AG04450 (cell line): ENCODE data around the gene PFKFB2. TPM values are rescaled to one million over a fixed set of nuclear protein-coding genes. Genes with fewer than 3 reads are reported as not detected.

ENCODE experiments used
- CTCF ChIA-PET: fragments of 300-600, 350-600 bp; formaldehyde crosslinking; extraction: SDS; loops from one replicate; lab custom pipeline; 2022; ENCODE audit warnings: antibody characterized with exemption, inconsistent platforms; lab: Charles Lee
- POLR2A ChIA-PET: fragments of 350-600 bp; formaldehyde crosslinking; extraction: SDS; loops from one replicate; lab custom pipeline; 2021; ENCODE audit warnings: antibody characterized with exemption, inconsistent platforms; lab: Yijun Ruan, JAX
- DNase-seq: peaks from one replicate; pipeline ENCODE4 v3.0.0-alpha.2; 2011; ENCODE audit warnings: low read depth, low spot score
- H3K27ac ChIP-seq: one replicate; pipeline ENCODE4 v1.5.1; 2012; ENCODE audit warnings: low read depth, low read length, control low read depth
- H3K27me3 ChIP-seq: one replicate; pipeline ENCODE4 v1.6.0; 2012; ENCODE audit warnings: low read length; ENCODE audit not compliant: control insufficient read depth, insufficient read depth
- H3K4me3 ChIP-seq: 2 replicates; pipeline ENCODE4 v1.5.1; 2011; ENCODE audit warnings: mild to moderate bottlenecking, low read depth, low read length, control low read depth
- H3K9me3 ChIP-seq: 2 replicates; pipeline ENCODE4 v1.5.1; 2012; ENCODE audit warnings: low read length; ENCODE audit not compliant: control insufficient read depth, insufficient read depth
- CTCF ChIP-seq: IDR thresholded peaks from 2 replicates; pipeline ENCODE4 v1.5.1; 2011; ENCODE audit warnings: low read depth, low read length, control low read depth, inconsistent platforms
- polyA minus RNA-seq: library from RNA; depleted of rRNA, polyadenylated mRNA; stranded (reverse); fragments of >200 nt; gene quantifications from 2 replicates; pipeline ENCODE4 v1.2.3, GENCODE V29; 2011; rRNA and poly(A)+ RNA removed
- polyA plus RNA-seq: library from polyadenylated mRNA; depleted of rRNA; stranded (reverse); fragments of >200 nt; gene quantifications from 2 replicates; pipeline ENCODE4 v1.2.3, GENCODE V29; 2011; rRNA removed

The PFKFB2 gene
- polyA plus RNA-seq: 1.7 TPM in 2 replicates
- 1.6 and 3.0 TPM in 2 replicates for polyA minus RNA-seq

- no peak for TF ChIP-seq CTCF
- Histone ChIP-seq H3K27ac (peak within 1 kb of the TSS; percentile 57), H3K4me3 (peak within 1 kb of the TSS; percentile 73), H3K27me3 (peaks cover 7% of the 10 kb centered on the region), H3K9me3 (peaks cover 8% of the 10 kb centered on the region; the same call in 1 of the 2 replicates)
- ChIA-PET POLR2A (no interaction called here), CTCF (interaction anchor here (0.6 to 1.9 kb wide), 8 partner anchors 13 to 353 kb away, joined by 3 to 9 read pairs (median 4); no protein-coding TSS in a partner anchor)
- DNase-seq: peak; percentile 69
Measured at GRCh38 chr1:207052911-207053769, at the start of gene PFKFB2. PFKFB2 (plus strand) TSS chr1:207053275; CDS start chr1:207054718, 1,443 bp downstream.

- peak; percentile 23 for DNase-seq
- Histone ChIP-seq H3K27ac (no peak overlapping the region), H3K9me3 (no peaks in the 10 kb centered on the region), H3K4me3 (no peak overlapping the region), H3K27me3 (no peaks in the 10 kb centered on the region)
- ChIA-PET POLR2A (no interaction called here), CTCF (interaction anchor here (0.5 to 3.0 kb wide), 20 partner anchors 9 to 399 kb away, joined by 3 to 17 read pairs (median 4); partner anchors contain the start of gene C1orf116)
- TF ChIP-seq CTCF: peak; percentile 80
Measured at GRCh38 chr1:207004931-207005830, 47.9 kb upstream of the PFKFB2 start.

GRCh38 chr1:207006083-207006482, 47.0 kb upstream of the PFKFB2 start:
- Histone ChIP-seq H3K27ac (no peak overlapping the region), H3K4me3 (no peak overlapping the region), H3K27me3 (no peaks in the 10 kb centered on the region), H3K9me3 (no peaks in the 10 kb centered on the region)
- no peak for DNase-seq
- ChIA-PET POLR2A (no interaction called here), CTCF (interaction anchor here (0.7 to 3.0 kb wide), 11 partner anchors 8 to 399 kb away, joined by 3 to 17 read pairs (median 5); partner anchors contain the start of gene C1orf116)
- no peak for TF ChIP-seq CTCF

- Histone ChIP-seq H3K27me3 (no peaks in the 10 kb centered on the region), H3K9me3 (no peaks in the 10 kb centered on the region), H3K4me3 (no peak overlapping the region), H3K27ac (peak overlapping the region; percentile 83)
- CTCF ChIA-PET: interaction anchor here (1.2 to 2.5 kb wide), 3 partner anchors 8 to 36 kb away, joined by 3 to 11 read pairs (median 5); no protein-coding TSS in a partner anchor
- TF ChIP-seq CTCF: no peak
- DNase-seq: no peak
- POLR2A ChIA-PET: no interaction called here
Measured at GRCh38 chr1:207006914-207007313, 46.2 kb upstream of the PFKFB2 start.
